H9 (cell line): ENCODE results near the gene MANF. TPM values are rescaled to one million over a fixed set of nuclear protein-coding genes. Genes with fewer than 3 reads are reported as not detected.

Experiments
- DNase-seq: peaks from one replicate; pipeline ENCODE4 v3.0.0-alpha.2; 2017
- H2AFZ ChIP-seq: one replicate; pipeline ENCODE4 v1.6.1; 2013; ENCODE audit warnings: mild to moderate bottlenecking, low read length, control low read depth, moderate library complexity
- H2AK5ac ChIP-seq: 2 replicates; pipeline ENCODE4 v1.6.1; 2013; ENCODE audit warnings: low read length, control low read depth, mixed read lengths; ENCODE audit not compliant: insufficient read length
- H2BK120ac ChIP-seq: one replicate; pipeline ENCODE4 v1.6.1; 2013; ENCODE audit warnings: low read depth, mild to moderate bottlenecking, low read length, control low read depth, inconsistent platforms; ENCODE audit not compliant: poor library complexity, severe bottlenecking
- H2BK12ac ChIP-seq: 2 replicates; pipeline ENCODE4 v1.6.1; 2013; ENCODE audit warnings: low read length, control low read depth, mixed read lengths, low read depth; ENCODE audit not compliant: insufficient read length
- H2BK15ac ChIP-seq: 2 replicates; pipeline ENCODE4 v1.6.1; 2013; ENCODE audit warnings: low read depth, low read length, control low read depth
- H2BK20ac ChIP-seq: one replicate; pipeline ENCODE4 v1.6.1; 2013; ENCODE audit warnings: low read depth, mild to moderate bottlenecking, low read length, control low read depth, inconsistent platforms; ENCODE audit not compliant: poor library complexity, severe bottlenecking
- H2BK5ac ChIP-seq: 2 replicates; pipeline ENCODE4 v1.6.1; 2013; ENCODE audit warnings: low read length, control low read depth, mixed read lengths; ENCODE audit not compliant: insufficient read length
- H3K14ac ChIP-seq: 2 replicates; pipeline ENCODE4 v1.6.1; 2013; ENCODE audit warnings: low read length, control low read depth; ENCODE audit not compliant: insufficient read depth
- H3K18ac ChIP-seq: 2 replicates; pipeline ENCODE4 v1.6.1; 2013; ENCODE audit warnings: low read depth, mild to moderate bottlenecking, mixed read lengths, low read length, control low read depth; ENCODE audit not compliant: insufficient read length
- H3K23ac ChIP-seq: 2 replicates; pipeline ENCODE4 v1.6.1; 2013; ENCODE audit warnings: low read length, control low read depth, mixed read lengths, low read depth; ENCODE audit not compliant: insufficient read length
- H3K23me2 ChIP-seq: 2 replicates; pipeline ENCODE4 v1.6.1; 2013; ENCODE audit warnings: low read depth, mild to moderate bottlenecking, mixed read lengths, low read length, control low read depth; ENCODE audit not compliant: insufficient read length, poor library complexity, severe bottlenecking
- H3K27ac ChIP-seq: 2 replicates; pipeline ENCODE4 v1.5.1; 2013; ENCODE audit warnings: low read length, control low read depth, mixed read lengths, low read depth; ENCODE audit not compliant: insufficient read length
- H3K27me3 ChIP-seq: 2 replicates; pipeline ENCODE4 v1.6.1; 2013; ENCODE audit warnings: low read length, control low read depth, inconsistent platforms; ENCODE audit not compliant: insufficient read depth
- H3K4ac ChIP-seq: 2 replicates; pipeline ENCODE4 v1.6.1; 2013; ENCODE audit warnings: low read depth, mild to moderate bottlenecking, control low read depth, inconsistent platforms, low read length, moderate library complexity
- H3K4me1 ChIP-seq: 2 replicates; pipeline ENCODE4 v1.6.1; 2013; ENCODE audit warnings: low read length, control low read depth, inconsistent platforms; ENCODE audit not compliant: insufficient read depth
- H3K4me2 ChIP-seq: 2 replicates; pipeline ENCODE4 v1.6.1; 2013; ENCODE audit warnings: low read length, control low read depth, mixed read lengths; ENCODE audit not compliant: insufficient read length, insufficient read depth
- H3K56ac ChIP-seq: 2 replicates; pipeline ENCODE4 v1.6.1; 2013; ENCODE audit warnings: low read depth, mild to moderate bottlenecking, mixed read lengths, low read length, control low read depth; ENCODE audit not compliant: insufficient read length
- H3K79me1 ChIP-seq: 2 replicates; pipeline ENCODE4 v1.6.1; 2013; ENCODE audit warnings: low read depth, mild to moderate bottlenecking, moderate library complexity, low read length, control low read depth, inconsistent platforms; ENCODE audit not compliant: insufficient read depth, poor library complexity, severe bottlenecking
- H3K79me2 ChIP-seq: 2 replicates; pipeline ENCODE4 v1.6.1; 2013; ENCODE audit warnings: low read length, control low read depth, inconsistent platforms; ENCODE audit not compliant: insufficient read depth
- H3K9ac ChIP-seq: 2 replicates; pipeline ENCODE4 v1.6.1; 2013; ENCODE audit warnings: low read length, control low read depth, mixed read lengths; ENCODE audit not compliant: insufficient read length; ENCODE audit errors: extremely low read depth
- H3K9me3 ChIP-seq: one replicate; pipeline ENCODE4 v1.6.1; 2013; ENCODE audit warnings: low read depth, low read length, inconsistent platforms; ENCODE audit not compliant: control insufficient read depth
- H3T11ph ChIP-seq: one replicate; pipeline ENCODE4 v1.6.1; 2013; ENCODE audit warnings: mild to moderate bottlenecking, low read length, control low read depth, inconsistent platforms
- H4K20me1 ChIP-seq: one replicate; pipeline ENCODE4 v1.6.1; 2013; ENCODE audit not compliant: control insufficient read depth, insufficient read length, insufficient read depth
- H4K5ac ChIP-seq: 2 replicates; pipeline ENCODE4 v1.6.1; 2013; ENCODE audit warnings: low read depth, mild to moderate bottlenecking, mixed read lengths, low read length, control low read depth; ENCODE audit not compliant: insufficient read length
- H4K8ac ChIP-seq: replicated peaks from 2 replicates; pipeline ENCODE4 v1.6.1; 2013; ENCODE audit warnings: low read length, control low read depth, mixed read lengths, low read depth; ENCODE audit not compliant: insufficient read length
- H4K91ac ChIP-seq: 2 replicates; pipeline ENCODE4 v1.6.1; 2013; ENCODE audit warnings: low read depth, mild to moderate bottlenecking, moderate library complexity, mixed read lengths, low read length, control low read depth; ENCODE audit not compliant: insufficient read length
- H3K27ac Mint-ChIP-seq, 3 experiments: 2 replicates in 2 of 3; 3 replicates in 1 of 3; pipeline ENCODE4 v1.8.0; 2020 to 2021; ENCODE audit warnings: mixed read lengths in 3 of 3, mild to moderate bottlenecking in 1 of 3, moderate library complexity in 1 of 3
- H3K27me3 Mint-ChIP-seq: 2 replicates; pipeline ENCODE4 v1.8.0; 2021; ENCODE audit warnings: low read depth, mild to moderate bottlenecking, moderate library complexity, mixed read lengths
- H3K36me3 Mint-ChIP-seq, 3 experiments: 2 replicates in 2 of 3; 3 replicates in 1 of 3; pipeline ENCODE4 v1.8.0; 2020 to 2021; ENCODE audit warnings: low read depth in 3 of 3, mixed read lengths in 3 of 3; ENCODE audit not compliant: insufficient read depth in 1 of 3
- H3K4me1 Mint-ChIP-seq, 2 experiments: 2 replicates each; pipeline ENCODE4 v1.8.0; 2020; ENCODE audit warnings: mixed read lengths in 2 of 2
- H3K4me3 Mint-ChIP-seq, 2 experiments: 2 replicates in 1 of 2; 3 replicates in 1 of 2; pipeline ENCODE4 v1.8.0; 2020 to 2021; ENCODE audit warnings: mild to moderate bottlenecking in 2 of 2, mixed read lengths in 2 of 2, moderate library complexity in 1 of 2
- H3K9me3 Mint-ChIP-seq, 2 experiments: 2 replicates in 1 of 2; 3 replicates in 1 of 2; pipeline ENCODE4 v1.8.0; 2020; ENCODE audit warnings: mild to moderate bottlenecking in 2 of 2, mixed read lengths in 2 of 2, moderate library complexity in 1 of 2
- CTCF ChIP-seq: fragments of 200-600 bp; sonication (generic); conservative IDR thresholded peaks from 3 replicates; pipeline ENCODE4 v1.8.0; 2021; ENCODE audit warnings: antibody characterized with exemption, mild to moderate bottlenecking
- WGBS: extraction: QIAGEN DNeasy Blood & Tissue Kit; methylation state at CpG from one replicate; pipeline ENCODE4 v1.1.7; 2013; ENCODE audit warnings: missing lambda C conversion rate, low lambda C conversion rate, mixed read lengths; ENCODE audit not compliant: insufficient read length; ENCODE audit errors: extremely low coverage; 5-methylcytosine and 5-hydroxymethylcytosine counted together
- total RNA-seq: library from RNA; stranded (reverse); gene quantifications from 2 replicates; pipeline ENCODE4 v1.2.1, GENCODE V29; 2021

Gene MANF
- total RNA-seq, 1 experiment from 2014 or later, result 148 TPM

- H3K9ac ChIP-seq, result peak overlapping the region; percentile 97
- no peaks in the 10 kb centered on the region for H4K20me1 ChIP-seq
- peak overlapping the region; percentile 94 for H3K14ac ChIP-seq
- H4K8ac ChIP-seq, result no peak overlapping the region
- H3K27ac Mint-ChIP-seq, result peak overlapping the region; percentile 99 to 100 (median 99)
- H3K27me3 Mint-ChIP-seq, result peaks cover 2% of the 10 kb centered on the region; the same call in 1 of the 2 replicates
- TF ChIP-seq CTCF, result no peak
- H3K4me1 Mint-ChIP-seq, result peaks cover 34 to 38% of the 10 kb centered on the region in 2 experiments
- peak overlapping the region; percentile 62; the same call in 1 of the 2 replicates for H3K4ac ChIP-seq
- no peak overlapping the region for H3T11ph ChIP-seq
- H4K91ac ChIP-seq, result peak overlapping the region; percentile 71
- H4K5ac ChIP-seq, result peak overlapping the region; percentile 63
- no peaks in the 10 kb centered on the region for H3K27me3 ChIP-seq
- H2AK5ac ChIP-seq, result no peak overlapping the region
- no peak for DNase-seq
- no peak overlapping the region for H3K23ac ChIP-seq
- peaks cover 16% of the 10 kb centered on the region for H3K23me2 ChIP-seq
- H3K4me3 Mint-ChIP-seq, result peak overlapping the region; percentile 95 to 98
- no peaks in the 10 kb centered on the region for H3K9me3 ChIP-seq
- H3K4me1 ChIP-seq, result 0 out of 2 replicates have a peak, but pooled peaks cover 6% of the 10 kb centered on the region
- no peak overlapping the region for H2AFZ ChIP-seq
- H2BK12ac ChIP-seq, result no peak overlapping the region
- peak overlapping the region; percentile 48 for H2BK5ac ChIP-seq
- H3K18ac ChIP-seq, result peak overlapping the region; percentile 76
- no peak overlapping the region for H2BK120ac ChIP-seq
- peak overlapping the region; percentile 85 for H3K4me2 ChIP-seq
- peak overlapping the region; percentile 7 for H3K56ac ChIP-seq
- H3K9me3 Mint-ChIP-seq, result no peaks in the 10 kb centered on the region; a peak in 1 of 5 replicates
- no CpG with 5 or more reads among the region's 29 CpGs for WGBS
- peak overlapping the region; percentile 80 for H3K27ac ChIP-seq
- H3K79me1 ChIP-seq, result peaks cover 3% of the 10 kb centered on the region
- peaks cover 24 to 39% (median 36%) of the 10 kb centered on the region in 3 experiments for H3K36me3 Mint-ChIP-seq
- peaks cover 11% of the 10 kb centered on the region for H3K79me2 ChIP-seq
- H2BK20ac ChIP-seq, result no peak overlapping the region
- no peak overlapping the region for H2BK15ac ChIP-seq
These were observed 901 bp upstream of the MANF start for GRCh38 chr3:51384055-51384725.
